Measurements from ENCODE around the gene SLC16A5.

Gene SLC16A5

GRCh38 chr17:75128694-75129505 is 41.1 kb downstream of the SLC16A5 start:
- TF ChIP-seq REST (IDR thresholded peaks at IDR 0.05; ENCODE audit: insufficient read depth in 1 of 2, low read depth in 2 of 2, low read length in 2 of 2) = no peak
- TF ChIP-seq SIN3A (IDR thresholded peaks at IDR 0.05; ENCODE audit: borderline replicate concordance, insufficient read depth, low read length) = no peak
- no peak for TF ChIP-seq TAF1 (IDR thresholded peaks at IDR 0.05; ENCODE audit: borderline replicate concordance, insufficient read depth, low read length)
- no peak for TF ChIP-seq FOXP2 (optimal IDR thresholded peaks at IDR 0.05; ENCODE audit: borderline replicate concordance, extremely low read depth, extremely low read length, insufficient read depth)
- TF ChIP-seq POLR2AphosphoS5 (IDR thresholded peaks at IDR 0.05; ENCODE audit: low read depth, low read length) = no peak

DNA sequence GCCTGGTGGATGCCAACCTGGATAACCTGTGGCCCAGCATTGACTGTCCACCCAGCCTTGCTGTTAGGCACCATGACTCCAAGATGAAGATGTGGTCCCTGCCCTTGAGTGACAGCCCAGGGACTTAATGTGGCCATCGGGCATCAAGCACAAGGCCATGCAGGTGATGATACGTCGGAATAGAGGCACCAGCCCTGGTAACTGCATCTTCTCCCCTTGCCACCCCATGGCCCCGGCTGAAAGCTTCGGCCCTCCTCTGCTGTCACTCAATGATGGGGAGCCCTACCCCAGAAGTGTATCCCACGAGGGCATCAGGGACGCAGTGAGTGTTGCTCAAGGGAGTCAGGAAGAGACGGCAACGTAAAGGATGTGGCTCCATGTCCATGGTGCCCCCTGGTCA is 41.8 kb downstream of the SLC16A5 start:
- no peak for TF ChIP-seq TAF1 (IDR thresholded peaks at IDR 0.05; ENCODE audit: borderline replicate concordance, insufficient read depth, low read length)
- TF ChIP-seq POLR2AphosphoS5 (IDR thresholded peaks at IDR 0.05; ENCODE audit: low read depth, low read length) = no peak
- no peak for TF ChIP-seq FOXP2 (optimal IDR thresholded peaks at IDR 0.05; ENCODE audit: borderline replicate concordance, extremely low read depth, extremely low read length, insufficient read depth)
- no peak for TF ChIP-seq SIN3A (IDR thresholded peaks at IDR 0.05; ENCODE audit: borderline replicate concordance, insufficient read depth, low read length)
- TF ChIP-seq REST (IDR thresholded peaks at IDR 0.05; ENCODE audit: insufficient read depth in 1 of 2, low read depth in 2 of 2, low read length in 2 of 2) = no peak

- TF ChIP-seq FOXP2 (optimal IDR thresholded peaks at IDR 0.05; ENCODE audit: borderline replicate concordance, extremely low read depth, extremely low read length, insufficient read depth) = no peak
- no peak for TF ChIP-seq TAF1 (IDR thresholded peaks at IDR 0.05; ENCODE audit: borderline replicate concordance, insufficient read depth, low read length)
- TF ChIP-seq POLR2AphosphoS5 (IDR thresholded peaks at IDR 0.05; ENCODE audit: low read depth, low read length) = no peak
- no peak for TF ChIP-seq REST (IDR thresholded peaks at IDR 0.05; ENCODE audit: insufficient read depth in 1 of 2, low read depth in 2 of 2, low read length in 2 of 2)
- TF ChIP-seq SIN3A (IDR thresholded peaks at IDR 0.05; ENCODE audit: borderline replicate concordance, insufficient read depth, low read length) = no peak
Observed at GRCh38 chr17:75130059-75130631, 42.4 kb downstream of the SLC16A5 start.

DNA sequence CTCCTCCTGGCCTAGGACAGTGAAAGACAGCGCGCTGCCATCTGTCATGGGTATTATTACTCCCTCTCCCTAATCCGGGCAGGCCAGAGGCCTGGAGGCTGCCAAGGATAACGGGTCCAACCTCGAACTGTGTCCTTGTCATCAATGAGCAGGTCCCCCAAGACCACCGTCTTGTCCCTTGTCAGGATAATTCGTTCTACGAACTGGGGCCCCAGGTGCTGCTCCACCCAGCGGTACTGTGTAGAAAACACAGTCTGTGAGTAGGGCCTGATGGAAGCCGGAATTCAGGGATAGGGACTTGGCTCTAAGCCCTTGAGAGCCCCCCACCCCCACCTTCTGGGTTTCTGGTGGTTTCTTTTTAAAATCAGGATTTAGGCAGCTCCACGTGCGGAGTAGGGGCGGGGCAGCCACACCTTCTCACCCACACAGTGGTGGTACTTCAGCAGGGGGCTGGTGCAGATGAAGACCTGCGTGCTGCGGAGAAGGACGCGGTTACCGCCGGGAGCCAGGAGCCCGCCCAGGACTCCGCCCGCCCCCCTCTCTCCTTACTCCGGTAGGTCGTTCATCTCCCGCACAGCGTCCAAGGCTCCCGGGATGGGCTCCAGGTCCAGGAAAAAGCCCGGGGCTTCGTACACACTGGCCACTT is 43.0 kb downstream of the SLC16A5 start:
- TF ChIP-seq REST (IDR thresholded peaks at IDR 0.05; ENCODE audit: insufficient read depth in 1 of 2, low read depth in 2 of 2, low read length in 2 of 2) (no peak), TAF1 (IDR thresholded peaks at IDR 0.05; ENCODE audit: borderline replicate concordance, insufficient read depth, low read length) (no peak)
